Ammon's horn (tissue), 1 donor: Measurements from ENCODE around the gene IQUB.
A peak's percentile ranks its signal among the peaks of the same experiment; 100 is the strongest.
"Not testable (repeated sequence)": the region's sequence is repeated elsewhere in the genome, so short reads cannot be mapped to it uniquely, and the experiment has no call there.

Source experiments
- DNase-seq: peaks from one replicate; pipeline ENCODE4 v3.0.0-alpha.2; 2016; ENCODE audit warnings: low spot score

The IQUB gene

DNA sequence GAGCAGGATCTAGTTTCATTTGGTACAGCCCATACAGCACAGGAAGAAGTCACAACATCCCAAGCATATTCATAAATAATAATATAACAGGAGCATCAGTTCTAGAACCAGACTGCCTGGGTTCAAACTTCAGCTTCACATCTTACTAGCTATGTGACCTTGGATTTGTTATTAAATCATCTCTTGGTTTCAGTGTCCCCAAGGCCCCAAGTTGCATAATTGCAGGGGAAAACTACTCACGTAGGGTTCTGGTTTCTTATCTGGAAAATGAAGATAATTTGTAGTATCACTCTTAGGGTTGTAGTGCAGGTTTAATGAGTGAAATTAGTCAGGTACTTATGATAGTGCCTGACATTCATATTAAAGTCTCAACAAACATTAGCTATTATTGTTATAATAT is 5.5 kb upstream of the IQUB start:
- no peak for DNase-seq

- no peak for DNase-seq
Measured at GRCh38 chr7:123538897-123539296, 4.5 kb upstream of the IQUB start.

- DNase-seq, result no peak
Measured at GRCh38 chr7:123538189-123538714, 3.9 kb upstream of the IQUB start.

GRCh38 chr7:123537026-123537642 is 2.7 kb upstream of the IQUB start:
- DNase-seq, result no peak

- no peak for DNase-seq
Measured at GRCh38 chr7:123535517-123535916, 1.1 kb upstream of the IQUB start.

GRCh38 chr7:123533929-123534382 is 439 bp downstream of the IQUB start:
- peak; percentile 9 for DNase-seq

GRCh38 chr7:123533553-123533917 is 860 bp downstream of the IQUB start:
- DNase-seq, result no peak

GRCh38 chr7:123532788-123533552 is 1.4 kb downstream of the IQUB start:
- not testable (repeated sequence) for DNase-seq

GRCh38 chr7:123532343-123532742 is 2.1 kb downstream of the IQUB start:
- DNase-seq, result not testable (repeated sequence)

DNA sequence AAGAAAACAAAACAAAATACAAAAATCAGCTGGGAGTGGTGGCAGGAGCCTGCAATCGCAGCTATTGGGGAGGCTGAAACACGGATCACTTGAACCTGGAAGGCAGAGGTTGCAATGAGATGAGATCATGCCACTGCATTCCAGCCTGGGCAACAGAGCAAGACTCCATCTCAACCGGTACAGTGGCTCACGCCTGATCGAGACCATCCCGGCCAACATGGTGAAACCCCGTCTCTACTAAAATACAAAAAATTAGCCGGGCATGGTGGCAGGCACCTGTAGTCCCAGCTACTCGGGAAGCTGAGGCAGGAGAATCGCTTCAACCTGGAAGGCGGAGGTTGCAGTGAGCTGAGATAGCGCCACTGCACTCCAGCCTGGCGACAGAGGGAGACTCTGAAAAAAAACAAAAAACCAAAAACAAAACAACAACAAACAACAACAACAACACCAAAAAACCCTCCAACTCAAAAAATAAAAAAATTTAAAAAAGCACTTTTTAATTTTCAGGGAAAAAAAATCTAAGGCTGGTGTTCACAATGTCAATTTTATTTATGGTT is 4.3 kb downstream of the IQUB start:
- DNase-seq, result not testable (repeated sequence)

DNA sequence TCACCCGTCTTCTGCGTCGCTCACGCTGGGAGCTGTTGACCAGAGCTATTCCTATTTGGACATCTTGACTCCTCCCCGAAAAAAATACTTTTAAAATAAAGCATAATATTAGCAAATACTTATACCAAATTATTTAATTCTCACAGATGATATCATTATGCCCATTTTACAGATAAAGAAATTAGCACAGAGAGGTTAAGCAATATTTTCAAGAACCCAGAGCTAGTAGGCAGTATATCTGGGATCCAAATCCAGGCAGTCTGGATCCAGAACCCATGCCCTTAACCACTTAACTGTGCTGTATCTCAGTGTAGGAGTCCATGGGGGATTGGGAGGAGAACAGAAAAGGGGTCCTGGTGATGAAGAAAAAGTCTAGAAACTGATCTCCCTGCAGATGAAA is 6.1 kb downstream of the IQUB start:
- no peak for DNase-seq

DNA sequence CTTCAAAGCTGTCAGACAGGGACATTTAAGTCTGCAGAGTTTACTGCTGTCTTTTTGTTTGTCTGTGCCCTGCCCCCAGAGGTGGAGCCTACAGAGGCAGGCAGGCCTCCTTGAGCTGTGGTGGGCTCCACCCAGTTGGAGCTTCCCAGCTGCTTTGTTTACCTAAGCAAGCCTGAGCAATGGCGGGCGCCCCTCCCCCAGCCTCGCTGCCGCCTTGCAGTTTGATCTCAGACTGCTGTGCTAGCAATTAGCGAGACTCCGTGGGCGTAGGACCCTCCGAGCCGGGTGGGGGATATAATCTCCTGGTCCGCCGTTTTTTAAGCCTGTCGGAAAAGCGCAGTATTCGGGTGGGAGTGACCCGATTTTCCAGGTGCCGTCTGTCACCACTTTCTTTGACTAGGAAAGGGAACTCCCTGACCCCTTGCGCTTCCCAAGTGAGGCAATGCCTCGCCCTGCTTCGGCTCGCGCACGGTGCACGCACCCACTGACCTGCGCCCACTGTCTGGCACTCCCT is 6.6 kb downstream of the IQUB start:
- DNase-seq, result not testable (repeated sequence)

DNA sequence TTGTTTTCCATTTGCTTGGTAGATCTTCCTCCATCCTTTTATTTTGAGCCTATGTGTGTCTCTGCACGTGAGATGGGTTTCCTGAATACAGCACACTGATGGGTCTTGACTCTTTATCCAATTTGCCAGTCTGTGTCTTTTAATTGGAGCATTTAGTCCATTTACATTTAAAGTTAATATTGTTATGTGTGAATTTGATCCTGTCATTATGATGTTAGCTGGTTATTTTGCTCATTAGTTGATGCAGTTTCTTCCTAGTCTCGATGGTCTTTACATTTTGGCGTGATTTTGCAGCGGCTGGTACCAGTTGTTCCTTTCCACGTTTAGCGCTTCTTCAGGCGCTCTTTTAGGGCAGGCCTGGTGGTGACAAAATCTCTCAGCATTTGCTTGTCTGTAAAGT is 7.9 kb downstream of the IQUB start:
- DNase-seq, result not testable (repeated sequence)

DNA sequence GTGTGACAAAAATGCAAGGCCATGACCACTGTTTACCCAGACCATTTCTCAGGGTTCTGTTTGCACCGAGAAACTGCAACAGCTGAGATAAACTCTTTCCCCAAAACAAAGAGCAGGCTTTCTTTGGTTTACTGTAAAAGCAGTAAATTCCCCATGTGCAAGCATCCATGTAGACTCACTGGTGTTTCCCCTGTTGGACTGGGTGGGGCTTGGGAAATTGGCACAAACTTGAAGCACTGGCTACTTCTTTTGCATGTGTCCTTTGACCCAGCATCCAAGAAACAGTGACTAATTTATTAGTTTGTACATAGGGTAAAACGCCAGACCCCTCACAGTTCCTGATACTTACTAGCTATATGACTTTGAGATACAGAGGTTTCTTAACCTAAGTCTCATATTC is 12.3 kb downstream of the IQUB start:
- no peak for DNase-seq

DNA sequence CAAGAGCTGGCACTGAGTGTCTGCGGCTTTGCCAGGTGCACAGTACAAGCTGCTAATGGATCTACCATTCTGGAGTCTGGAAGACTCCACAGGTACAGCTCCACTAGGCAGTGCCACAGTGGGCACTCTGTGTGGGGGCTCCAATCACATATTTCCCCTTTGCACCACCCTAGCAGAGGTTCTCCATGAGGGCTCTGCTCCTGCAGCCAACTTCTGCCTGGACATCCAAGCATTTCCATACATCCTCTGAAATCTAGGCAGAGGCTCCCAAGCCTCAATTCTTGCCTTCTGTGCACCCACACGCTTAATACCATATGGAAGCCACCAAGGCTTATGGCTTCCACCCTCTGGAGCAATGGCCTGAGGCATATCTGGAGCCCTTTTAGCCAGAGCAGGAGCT is 29.2 kb downstream of the IQUB start:
- no peak for DNase-seq

- DNase-seq, result no peak
Measured at GRCh38 chr7:123502201-123502600, 32.2 kb downstream of the IQUB start.

DNA sequence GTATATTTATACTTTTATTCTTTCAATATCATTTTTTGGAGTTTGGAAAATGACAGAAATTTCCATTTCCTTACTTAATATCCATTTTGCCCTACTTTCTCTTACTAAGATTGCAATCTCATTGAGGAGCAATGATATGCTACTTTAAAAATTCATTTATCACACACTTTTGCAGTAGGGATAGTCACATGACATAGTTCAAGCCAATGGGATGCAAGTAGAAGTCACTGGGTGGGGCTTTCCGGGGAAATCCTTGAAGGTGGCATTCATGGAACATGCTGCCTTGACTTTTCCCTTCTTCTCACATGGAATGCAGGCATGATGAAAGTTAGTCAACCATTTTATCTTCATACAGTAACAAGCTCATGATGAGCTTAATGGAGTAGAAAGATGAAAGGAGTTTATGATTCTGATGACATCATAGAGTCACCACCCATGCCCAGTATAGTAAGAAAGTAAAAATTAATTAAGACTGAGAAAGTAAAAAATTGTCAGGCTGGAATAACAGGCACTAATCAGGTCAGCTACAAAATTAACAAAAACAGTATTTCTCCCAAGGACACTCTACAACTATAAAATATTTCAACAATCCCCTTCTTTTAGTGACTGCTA is 33.4 kb downstream of the IQUB start:
- DNase-seq, result no peak

DNA sequence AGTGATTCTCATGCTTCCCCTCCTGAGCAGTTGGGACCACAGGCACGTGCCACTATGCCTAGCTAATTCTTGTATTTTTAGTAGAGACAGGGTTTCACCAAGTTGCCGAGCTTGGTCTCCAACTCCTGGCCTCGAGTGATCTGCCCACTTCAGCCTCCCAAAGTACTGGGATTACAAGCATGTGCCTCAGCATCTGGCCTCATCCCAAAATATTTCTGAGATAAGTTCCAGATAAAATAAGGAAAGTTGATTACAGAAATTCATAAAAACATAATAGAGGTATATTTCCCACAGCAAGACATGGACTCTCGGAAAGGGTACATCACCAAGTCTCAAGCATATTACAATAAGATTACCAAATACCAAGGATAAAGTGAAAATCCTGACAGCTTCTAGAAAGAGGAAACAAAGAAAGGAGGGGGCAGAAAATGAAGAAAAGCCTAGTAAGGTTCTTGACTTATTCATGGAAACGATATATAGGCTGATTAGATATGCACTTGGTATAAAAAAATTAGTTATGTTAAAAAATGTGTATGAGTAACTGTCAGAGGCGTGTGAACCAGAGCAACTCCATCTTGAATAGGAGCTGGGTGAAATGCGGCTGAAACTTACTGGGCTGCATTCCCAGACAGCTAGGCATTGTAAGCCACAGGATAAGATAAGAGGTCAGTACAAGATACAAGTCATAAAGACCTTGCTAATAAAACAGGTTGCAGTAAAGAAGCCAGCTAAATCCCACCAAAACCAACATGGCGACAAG is 35.0 kb downstream of the IQUB start:
- no peak for DNase-seq

GRCh38 chr7:123498601-123499000 is 35.8 kb downstream of the IQUB start:
- no peak for DNase-seq

DNA sequence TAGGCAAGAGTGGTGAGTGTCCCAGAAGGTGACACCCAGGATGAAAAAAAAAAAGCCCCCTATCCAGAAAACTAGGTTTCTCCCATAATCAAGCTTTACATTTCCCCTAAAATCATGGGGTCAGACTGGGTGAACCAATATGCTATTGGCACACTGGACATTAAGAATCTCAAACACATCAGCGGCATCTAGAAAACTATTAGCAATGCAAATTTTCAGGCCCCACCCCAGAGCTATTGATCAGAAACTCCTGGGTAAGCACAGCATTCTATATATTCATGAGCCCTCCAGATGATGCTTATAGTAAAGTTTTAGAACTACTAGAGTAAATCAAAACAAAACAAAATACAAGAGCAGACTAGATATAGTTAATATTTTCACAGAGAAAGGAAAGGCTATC is 36.4 kb downstream of the IQUB start:
- no peak for DNase-seq

GRCh38 chr7:123494193-123494796 is 40.1 kb downstream of the IQUB start:
- DNase-seq, result peak; percentile 54
